ENCODE data around the gene UBASH3B.

GRCh38 chr11:122646549-122647340 lies 8.8 kb upstream of the UBASH3B start:
- TF ChIP-seq CTCF (IDR thresholded peaks at IDR 0.05; ENCODE audit: low read length) (no peak), EZH2 (optimal IDR thresholded peaks at IDR 0.05; ENCODE audit: low read depth, low read length) (no peak), EZH2phosphoT487 (IDR thresholded peaks at IDR 0.05; ENCODE audit: low read length) (no peak)

Data from MM.1S (cell line).